ENCODE data around the gene EIF3I.

The EIF3I gene

DNA sequence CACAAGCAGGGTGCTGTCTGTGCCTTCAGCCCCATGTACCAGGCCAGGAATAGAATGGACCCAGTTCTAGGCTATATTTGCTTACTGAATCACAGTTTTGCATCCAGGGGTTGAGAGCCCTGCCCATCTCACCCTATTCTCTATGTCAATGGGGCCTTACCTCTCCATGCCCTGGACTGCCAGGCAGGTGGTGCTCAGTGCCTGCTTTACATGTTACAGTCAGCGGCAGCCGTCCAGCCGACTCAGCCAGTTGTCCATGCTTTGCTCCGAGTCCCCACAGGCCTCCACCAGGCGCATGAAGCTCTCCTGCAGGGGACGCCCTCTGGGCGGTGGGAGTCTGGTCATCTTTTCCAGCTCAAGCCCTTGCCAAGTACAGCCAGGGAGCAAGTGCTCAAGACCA is 12.6 kb downstream of the EIF3I start:
- Mint-ChIP-seq H3K27ac (no peak overlapping the region), H3K27me3 (no peaks in the 10 kb centered on the region), H3K9me3 (no peaks in the 10 kb centered on the region), H3K36me3 (ENCODE audit: low read depth) (peaks cover 52% of the 10 kb centered on the region), H3K4me3 (no peak overlapping the region), H3K4me1 (ENCODE audit: low read depth) (no peaks in the 10 kb centered on the region)
- no peak for DNase-seq

- Mint-ChIP-seq H3K4me1 (ENCODE audit: low read depth) (peaks cover 27% of the 10 kb centered on the region), H3K36me3 (ENCODE audit: low read depth) (peaks cover 16% of the 10 kb centered on the region), H3K27ac (no peak overlapping the region), H3K9me3 (no peaks in the 10 kb centered on the region), H3K27me3 (no peaks in the 10 kb centered on the region), H3K4me3 (peak overlapping the region; percentile 81)
- no peak for DNase-seq
Measured at GRCh38 chr1:32239337-32239736, 17.1 kb downstream of the EIF3I start.

DNA sequence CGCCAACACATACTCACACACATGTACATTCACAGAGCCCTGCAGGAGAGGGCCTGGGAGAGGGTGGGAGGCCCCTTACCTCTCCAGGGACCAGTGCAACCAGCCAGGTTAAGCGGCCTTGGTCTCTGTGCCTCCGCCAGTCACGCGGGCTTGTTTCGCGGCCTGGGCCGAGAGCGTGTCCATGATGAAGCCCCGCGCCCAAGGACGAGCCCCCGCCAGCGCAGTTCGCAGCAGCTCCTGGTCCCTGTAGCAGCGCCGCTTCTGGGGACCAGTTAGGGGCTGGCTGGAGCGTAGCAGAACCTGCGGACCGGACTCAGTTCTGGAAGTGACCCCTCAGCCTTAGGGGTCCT is 17.6 kb downstream of the EIF3I start:
- H3K27ac Mint-ChIP-seq: peak overlapping the region; percentile 26
- no peak for DNase-seq
- peaks cover 27% of the 10 kb centered on the region for H3K4me1 Mint-ChIP-seq (ENCODE audit: low read depth)
- H3K4me3 Mint-ChIP-seq: peak overlapping the region; percentile 81
- no peaks in the 10 kb centered on the region for H3K9me3 Mint-ChIP-seq
- no peaks in the 10 kb centered on the region for H3K27me3 Mint-ChIP-seq
- peaks cover 13% of the 10 kb centered on the region for H3K36me3 Mint-ChIP-seq (ENCODE audit: low read depth)

DNA sequence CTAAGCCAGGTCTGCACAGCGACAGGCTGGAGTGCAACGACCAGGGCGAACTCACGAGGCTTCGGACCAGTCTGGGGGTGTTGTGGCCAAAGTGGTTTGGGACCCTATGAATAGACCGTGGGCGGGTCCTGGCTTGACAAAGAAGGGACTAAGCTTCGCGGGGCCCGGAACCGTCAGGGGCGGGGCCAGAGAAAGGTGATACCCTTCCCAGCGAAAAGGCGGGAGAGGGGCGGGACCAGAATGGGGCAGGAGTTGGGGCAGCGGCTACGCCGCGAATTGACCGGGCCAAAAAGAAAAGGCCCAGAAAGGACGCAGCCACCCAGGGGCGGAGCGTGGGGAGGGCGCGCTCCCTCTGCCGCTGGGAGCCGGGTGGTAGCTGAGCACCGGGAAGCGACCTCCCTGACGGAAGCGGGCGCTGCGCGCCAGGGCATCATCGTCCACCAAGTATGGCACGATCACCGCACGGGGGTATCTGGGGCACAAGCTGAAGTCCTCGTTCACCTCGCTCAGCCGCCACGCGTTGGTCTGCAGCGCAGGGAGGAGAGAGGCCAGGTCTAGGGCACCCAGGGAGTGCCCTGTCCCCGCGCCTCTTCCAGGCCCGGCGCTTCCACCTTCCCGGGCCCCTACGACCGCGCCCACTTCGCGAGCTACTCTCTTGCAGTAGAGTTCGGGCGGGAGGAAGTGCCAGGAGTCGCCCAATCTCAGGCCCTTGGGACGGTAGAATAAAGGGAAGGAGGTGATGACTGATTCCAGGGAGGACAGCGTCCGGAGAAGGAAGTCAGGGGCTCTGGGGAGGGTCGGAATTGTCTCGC is 18.1 kb downstream of the EIF3I start:
- peak overlapping the region; percentile 81 for H3K4me3 Mint-ChIP-seq
- H3K36me3 Mint-ChIP-seq (ENCODE audit: low read depth): peaks cover 9% of the 10 kb centered on the region
- H3K27ac Mint-ChIP-seq: peak overlapping the region; percentile 81
- peak; percentile 73 for DNase-seq
- H3K27me3 Mint-ChIP-seq: no peaks in the 10 kb centered on the region
- H3K4me1 Mint-ChIP-seq (ENCODE audit: low read depth): peaks cover 27% of the 10 kb centered on the region
- no peaks in the 10 kb centered on the region for H3K9me3 Mint-ChIP-seq

GRCh38 chr1:32241001-32241763 is 19.0 kb downstream of the EIF3I start:
- H3K27ac Mint-ChIP-seq: peak overlapping the region; percentile 81
- H3K9me3 Mint-ChIP-seq: no peaks in the 10 kb centered on the region
- H3K4me3 Mint-ChIP-seq: peak overlapping the region; percentile 81
- peaks cover 3% of the 10 kb centered on the region for H3K36me3 Mint-ChIP-seq (ENCODE audit: low read depth)
- no peaks in the 10 kb centered on the region for H3K27me3 Mint-ChIP-seq
- DNase-seq: peak; percentile 68
- peaks cover 32% of the 10 kb centered on the region for H3K4me1 Mint-ChIP-seq (ENCODE audit: low read depth)

GRCh38 chr1:32242341-32242851 is 20.2 kb downstream of the EIF3I start:
- Mint-ChIP-seq H3K4me3 (no peak overlapping the region), H3K9me3 (no peaks in the 10 kb centered on the region), H3K4me1 (ENCODE audit: low read depth) (peaks cover 42% of the 10 kb centered on the region), H3K27ac (no peak overlapping the region), H3K27me3 (no peaks in the 10 kb centered on the region), H3K36me3 (ENCODE audit: low read depth) (peaks cover 2% of the 10 kb centered on the region)
- DNase-seq: no peak

GRCh38 chr1:32246888-32247273 is 24.7 kb downstream of the EIF3I start, which contains the start of gene FAM167B:
Gene FAM167B (plus strand): TSS chr1:32247222. CDS start chr1:32247422, 200 bp downstream.
- no peaks in the 10 kb centered on the region for H3K9me3 Mint-ChIP-seq
- H3K4me1 Mint-ChIP-seq (ENCODE audit: low read depth): peaks cover 59% of the 10 kb centered on the region
- peak within 1 kb of the TSS; percentile 29 for H3K4me3 Mint-ChIP-seq
- peaks cover 10% of the 10 kb centered on the region for H3K36me3 Mint-ChIP-seq (ENCODE audit: low read depth)
- DNase-seq: no peak
- H3K27ac Mint-ChIP-seq: peak within 1 kb of the TSS; percentile 93
- no peaks in the 10 kb centered on the region for H3K27me3 Mint-ChIP-seq

GRCh38 chr1:32247452-32247851 is 25.2 kb downstream of the EIF3I start:
- H3K36me3 Mint-ChIP-seq (ENCODE audit: low read depth): peaks cover 15% of the 10 kb centered on the region
- no peak for DNase-seq
- no peak overlapping the region for H3K4me3 Mint-ChIP-seq
- H3K9me3 Mint-ChIP-seq: no peaks in the 10 kb centered on the region
- H3K27ac Mint-ChIP-seq: peak overlapping the region; percentile 93
- no peaks in the 10 kb centered on the region for H3K27me3 Mint-ChIP-seq
- peaks cover 56% of the 10 kb centered on the region for H3K4me1 Mint-ChIP-seq (ENCODE audit: low read depth)

DNA sequence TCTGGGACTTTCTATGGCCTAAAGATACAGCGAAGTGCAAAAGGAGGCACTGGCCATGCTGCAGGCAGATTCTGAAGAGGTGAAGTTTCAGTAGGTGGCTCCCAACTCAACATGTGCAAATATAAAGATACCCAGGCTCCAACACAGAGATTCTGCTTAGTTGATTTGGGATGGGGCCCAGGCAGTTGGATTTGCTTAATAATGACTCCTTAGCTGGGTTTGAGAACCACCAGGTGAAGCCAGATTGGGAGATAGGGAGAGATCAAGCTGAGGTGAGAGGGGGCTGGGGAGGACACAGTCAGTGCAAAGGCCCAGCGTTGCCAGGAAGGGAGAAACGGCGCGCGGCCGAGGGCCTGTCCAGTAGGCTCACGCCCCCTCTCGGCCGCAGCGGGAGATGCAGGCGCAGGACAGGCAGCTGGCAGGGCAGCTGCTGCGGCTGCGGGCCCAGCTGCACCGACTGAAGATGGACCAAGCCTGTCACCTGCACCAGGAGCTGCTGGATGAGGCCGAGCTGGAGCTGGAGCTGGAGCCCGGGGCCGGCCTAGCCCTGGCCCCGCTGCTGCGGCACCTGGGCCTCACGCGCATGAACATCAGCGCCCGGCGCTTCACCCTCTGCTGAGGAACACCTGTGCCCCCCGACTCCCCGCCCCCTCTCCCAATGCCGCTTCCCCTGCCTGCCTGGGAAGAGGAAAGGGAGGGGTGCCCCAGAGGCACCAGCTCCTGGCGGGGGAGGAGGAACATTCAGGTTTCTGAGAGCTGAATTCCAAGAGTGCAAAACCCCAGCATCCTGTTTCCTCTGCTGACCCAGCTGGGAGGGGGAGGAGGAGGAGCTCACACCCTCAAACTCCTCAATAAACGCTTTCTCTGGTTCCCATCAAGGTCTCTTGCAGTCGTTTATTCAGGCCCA is 26.0 kb downstream of the EIF3I start:
- no peaks in the 10 kb centered on the region for H3K9me3 Mint-ChIP-seq
- H3K4me3 Mint-ChIP-seq: peak overlapping the region; percentile 54
- DNase-seq: peak; percentile 87
- peak overlapping the region; percentile 96 for H3K27ac Mint-ChIP-seq
- no peaks in the 10 kb centered on the region for H3K27me3 Mint-ChIP-seq
- peaks cover 23% of the 10 kb centered on the region for H3K36me3 Mint-ChIP-seq (ENCODE audit: low read depth)
- peaks cover 58% of the 10 kb centered on the region for H3K4me1 Mint-ChIP-seq (ENCODE audit: low read depth)

DNA sequence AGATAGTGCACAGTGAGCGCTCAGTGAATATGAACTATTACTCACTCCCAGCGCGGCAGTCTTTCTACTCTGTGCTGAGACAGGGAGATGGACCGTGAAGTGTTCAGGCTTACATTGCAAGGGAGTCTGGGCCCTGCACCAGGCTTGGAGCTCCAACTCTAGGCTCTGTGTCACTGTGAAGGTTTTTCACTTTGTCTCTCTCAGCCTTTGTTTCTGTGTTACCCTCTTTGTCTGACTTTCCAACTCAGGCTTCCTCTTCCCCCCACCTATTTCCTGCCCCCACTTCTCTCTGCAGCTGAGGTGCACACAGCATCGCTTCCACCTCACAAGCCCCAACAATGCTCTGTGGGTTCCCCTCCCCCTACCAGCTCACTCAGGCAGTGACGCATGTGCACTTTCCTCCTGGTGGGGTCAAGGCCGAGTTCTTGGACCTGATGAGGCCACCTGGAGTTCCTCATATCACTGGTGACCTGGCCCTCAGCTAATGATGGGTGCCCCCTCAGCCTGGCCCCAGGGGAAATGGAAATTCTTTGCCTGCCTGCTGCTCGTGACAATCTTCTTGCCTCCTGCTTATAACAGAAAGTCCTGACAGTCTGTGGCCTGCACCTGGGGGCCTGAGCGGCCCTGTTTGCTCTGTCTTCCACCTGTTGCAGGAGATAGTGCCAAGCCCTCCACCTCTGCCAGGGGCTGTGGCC is 27.8 kb downstream of the EIF3I start:
- Mint-ChIP-seq H3K9me3 (no peaks in the 10 kb centered on the region), H3K27me3 (no peaks in the 10 kb centered on the region), H3K36me3 (ENCODE audit: low read depth) (peaks cover 36% of the 10 kb centered on the region), H3K27ac (peak overlapping the region; percentile 96), H3K4me3 (peak overlapping the region; percentile 95), H3K4me1 (ENCODE audit: low read depth) (peaks cover 69% of the 10 kb centered on the region)
- peak; percentile 83 for DNase-seq

DNA sequence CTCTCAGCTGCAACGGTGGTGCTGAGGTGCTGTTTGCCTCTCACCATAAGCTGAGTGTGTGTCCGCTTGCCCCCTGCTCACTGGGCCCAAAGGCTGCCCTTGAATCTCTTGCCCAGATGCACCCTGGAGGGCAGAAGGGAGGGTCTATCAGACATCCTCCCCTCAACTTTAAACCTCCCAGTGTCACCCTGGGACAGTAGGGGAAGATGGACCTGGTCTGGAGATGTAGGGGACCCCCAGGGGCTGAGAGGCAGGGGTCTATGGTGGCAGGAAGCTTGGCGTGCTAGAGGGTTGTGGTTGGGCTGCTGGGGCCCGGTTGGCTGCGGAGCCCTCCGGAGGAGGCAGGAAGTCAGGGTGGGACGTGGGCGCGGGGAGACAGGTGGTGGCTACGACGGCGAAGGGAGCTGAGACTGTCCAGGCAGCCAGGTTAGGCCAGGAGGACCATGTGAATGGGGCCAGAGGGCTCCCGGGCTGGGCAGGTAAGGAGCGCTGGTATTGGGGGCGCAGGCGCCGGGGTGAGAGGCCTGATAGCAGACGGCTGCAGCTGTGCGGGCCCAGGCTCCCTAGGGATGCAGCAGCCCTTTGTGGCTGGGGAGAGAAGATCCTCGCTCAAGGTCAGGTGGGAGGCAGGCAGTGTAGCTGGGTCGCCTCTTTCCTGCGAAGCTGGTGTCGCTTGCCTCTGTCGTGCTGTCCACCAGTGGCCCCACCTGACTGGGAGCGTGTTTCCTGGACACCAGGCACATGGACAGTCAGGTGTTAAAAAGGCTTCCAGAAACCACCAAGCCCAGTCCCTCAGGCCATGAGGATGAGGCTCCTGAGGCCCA is 28.9 kb downstream of the EIF3I start, which contains the start of gene LCK:
Gene LCK (plus strand): TSS at position 373 of the 824 bp plus-strand sequence. CDS start 23,065 bp downstream, outside the sequence.
- peak within 1 kb of the TSS; percentile 96 for H3K27ac Mint-ChIP-seq
- peak within 1 kb of the TSS; percentile 95 for H3K4me3 Mint-ChIP-seq
- no peaks in the 10 kb centered on the region for H3K27me3 Mint-ChIP-seq
- no peaks in the 10 kb centered on the region for H3K9me3 Mint-ChIP-seq
- peaks cover 74% of the 10 kb centered on the region for H3K4me1 Mint-ChIP-seq (ENCODE audit: low read depth)
- peaks cover 42% of the 10 kb centered on the region for H3K36me3 Mint-ChIP-seq (ENCODE audit: low read depth)
- peak; percentile 83 for DNase-seq

DNA sequence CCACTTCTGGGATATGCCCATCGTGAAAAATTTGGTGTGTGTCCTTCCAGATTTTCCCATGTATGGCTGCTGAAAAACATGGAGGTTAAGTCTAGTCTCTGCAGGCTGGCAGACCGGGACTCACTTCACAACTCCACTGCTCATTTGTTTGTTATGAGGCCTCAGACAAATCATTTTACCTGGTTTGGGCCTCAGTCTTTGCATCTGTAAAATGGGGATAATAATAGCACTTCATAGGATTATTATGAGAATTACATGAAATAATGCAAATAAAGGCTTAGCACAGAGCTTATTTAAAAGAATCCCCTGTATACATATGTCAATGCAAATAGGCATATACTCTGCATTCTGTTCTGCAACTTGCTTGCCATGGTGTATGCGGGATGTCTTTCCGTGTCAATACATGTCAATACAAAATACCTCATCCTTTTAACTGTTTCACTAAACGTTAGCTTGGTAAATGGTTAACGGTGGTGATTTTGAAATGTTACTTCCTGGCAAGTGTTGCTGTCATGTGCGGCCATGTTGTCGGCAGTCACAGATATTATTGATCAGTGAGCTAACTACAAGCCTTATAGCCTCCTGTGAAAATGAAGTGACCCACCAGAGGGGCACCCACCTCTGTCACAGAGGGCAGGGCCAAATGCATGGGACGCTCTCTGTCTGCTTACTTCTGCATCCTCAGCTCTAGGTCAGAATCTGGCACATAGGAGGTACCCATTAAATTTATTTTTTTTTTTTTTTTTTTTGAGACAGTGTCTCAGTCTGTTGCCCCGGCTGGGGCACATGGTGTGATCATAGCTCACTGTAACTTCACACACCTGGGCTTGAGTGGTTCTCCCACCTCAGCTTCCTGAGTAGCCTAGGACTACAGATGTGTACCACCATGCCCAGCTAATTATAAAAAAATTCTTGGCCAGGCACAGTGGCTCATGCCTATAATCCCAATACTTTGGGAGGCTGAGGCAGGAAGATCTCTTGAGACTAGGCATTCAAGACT is 33.2 kb downstream of the EIF3I start:
- Mint-ChIP-seq H3K27ac (peak overlapping the region; percentile 93), H3K4me1 (ENCODE audit: low read depth) (peaks cover 63% of the 10 kb centered on the region), H3K4me3 (peak overlapping the region; percentile 80), H3K9me3 (no peaks in the 10 kb centered on the region), H3K36me3 (ENCODE audit: low read depth) (peaks cover 69% of the 10 kb centered on the region), H3K27me3 (no peaks in the 10 kb centered on the region)
- DNase-seq: peak; percentile 55
